ENCODE data around the gene WFDC11. TPM values are rescaled to one million over a fixed set of nuclear protein-coding genes. Genes with fewer than 3 reads are reported as not detected.
"Not testable (repeated sequence)": the region's sequence is repeated elsewhere in the genome, so short reads cannot be mapped to it uniquely, and the experiment has no call there.

Gene WFDC11
- total RNA-seq (2014; rRNA removed; shearing (Covaris generic)) = not detected in 2 replicates
- not detected in 2 replicates for polyA plus RNA-seq (2015; cell fraction: cytosol; rRNA removed)
- not detected in 2 replicates for polyA plus RNA-seq (2015; cell fraction: nucleus; rRNA removed)

DNA sequence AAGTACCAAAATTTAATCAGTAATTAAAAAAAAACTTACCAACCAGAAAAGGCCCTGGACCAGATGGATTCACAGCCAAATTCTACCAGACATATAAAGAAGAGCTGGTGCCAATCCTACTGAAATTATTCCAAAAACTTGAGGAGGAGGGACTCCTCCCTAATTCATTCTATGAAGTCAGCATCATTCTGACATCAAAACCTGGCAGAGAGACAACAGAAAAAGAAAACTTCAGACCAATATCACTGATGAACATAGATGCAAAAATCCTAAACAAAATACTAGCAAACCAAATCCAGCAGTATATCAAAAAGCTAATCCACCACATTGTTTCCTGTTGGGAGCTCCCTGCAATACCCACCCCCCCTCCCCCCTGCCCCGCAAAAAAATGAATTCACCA lies at the start of gene WFDC11:
TSS of gene WFDC11 (minus strand) at position 101 of the 400 bp plus-strand sequence. CDS start 19,639 bp downstream, outside the sequence.
- DNase-seq (ENCODE audit: low read depth) = no peak

DNA sequence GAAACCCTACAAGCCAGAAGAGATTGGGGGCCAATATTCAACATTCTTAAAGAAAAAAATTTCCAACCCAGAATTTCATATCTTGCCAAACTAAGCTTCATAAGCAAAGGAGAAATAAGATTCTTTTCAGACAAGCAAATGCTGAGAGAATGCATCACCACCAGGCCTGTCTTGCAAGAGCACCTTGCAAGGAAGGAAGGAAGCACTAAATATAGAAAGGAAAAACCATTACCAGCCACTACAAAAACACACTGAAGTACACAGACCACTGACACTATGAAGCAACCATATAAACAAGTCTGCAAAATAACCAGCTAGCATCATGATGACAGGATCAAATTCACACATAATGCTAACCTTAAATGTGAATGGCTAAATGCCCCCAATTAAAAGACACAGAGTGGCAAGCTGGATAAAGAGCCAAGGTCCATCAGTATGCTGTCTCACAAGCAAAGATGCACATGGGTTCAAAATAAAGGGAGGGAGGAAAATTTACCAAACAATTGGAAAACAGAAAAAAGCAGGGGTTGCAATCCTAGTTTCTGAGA lies 46.2 kb upstream of the WFDC11 start:
- not testable (repeated sequence) for DNase-seq (ENCODE audit: low read depth)

DNA sequence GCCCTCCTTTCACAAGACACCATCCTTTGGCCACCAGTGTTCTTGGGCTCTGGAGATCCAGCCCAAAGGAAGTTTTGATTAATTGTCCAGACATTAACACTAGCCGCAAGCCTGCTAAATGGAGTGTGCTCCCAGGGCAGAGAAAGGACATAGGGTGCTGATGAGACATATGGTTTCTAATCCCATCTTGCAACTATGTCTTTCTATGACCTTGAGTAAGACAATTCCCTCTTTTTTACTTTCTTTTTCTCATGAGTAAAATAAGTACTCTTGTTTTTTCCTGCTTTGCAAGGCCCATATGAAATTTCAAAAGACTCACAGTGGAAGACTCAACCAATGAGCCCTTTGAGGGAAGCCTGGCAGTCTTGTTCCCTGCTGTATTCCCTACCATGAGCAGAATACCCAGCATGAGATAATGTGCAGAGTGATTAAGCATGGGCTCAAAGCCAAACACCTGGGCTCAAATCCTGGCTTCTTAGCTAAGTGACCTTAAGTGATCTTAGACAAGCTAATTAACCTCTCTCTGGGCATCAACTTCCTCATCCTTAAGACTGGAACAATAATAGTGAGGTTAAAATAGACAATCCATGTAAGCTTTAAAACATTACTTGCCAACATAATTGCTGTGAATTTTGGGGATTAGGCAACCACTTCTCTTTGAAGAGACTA lies 35.1 kb upstream of the WFDC11 start, which contains the start of gene WFDC10B:
TSS of gene WFDC10B (minus strand) at position 51 of the 669 bp plus-strand sequence. CDS start 19,027 bp downstream, outside the sequence.
- no peak for DNase-seq (ENCODE audit: low read depth)

DNA sequence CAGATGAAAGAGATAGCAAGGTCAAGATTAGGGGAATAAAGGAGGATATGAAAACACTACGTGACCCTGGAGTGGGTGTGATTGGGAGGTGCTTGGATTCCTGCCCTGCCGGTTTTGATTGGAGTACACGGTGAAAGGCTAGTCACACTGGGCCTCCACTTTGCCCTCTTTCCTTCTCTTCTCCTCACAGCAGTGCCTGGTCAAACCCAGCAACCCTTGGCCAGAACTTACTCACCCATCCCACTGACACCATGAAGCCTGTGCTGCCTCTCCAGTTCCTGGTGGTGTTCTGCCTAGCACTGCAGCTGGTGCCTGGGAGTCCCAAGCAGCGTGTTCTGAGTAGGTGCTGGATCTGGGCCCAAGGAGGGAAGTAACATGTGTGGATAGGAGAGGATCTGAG lies 31.8 kb upstream of the WFDC11 start, which contains the start of gene WFDC13:
TSS of gene WFDC13 (plus strand) at position 166 of the 400 bp plus-strand sequence. CDS start at position 252, 86 bp downstream.
- DNase-seq (ENCODE audit: low read depth) = no peak

DNA sequence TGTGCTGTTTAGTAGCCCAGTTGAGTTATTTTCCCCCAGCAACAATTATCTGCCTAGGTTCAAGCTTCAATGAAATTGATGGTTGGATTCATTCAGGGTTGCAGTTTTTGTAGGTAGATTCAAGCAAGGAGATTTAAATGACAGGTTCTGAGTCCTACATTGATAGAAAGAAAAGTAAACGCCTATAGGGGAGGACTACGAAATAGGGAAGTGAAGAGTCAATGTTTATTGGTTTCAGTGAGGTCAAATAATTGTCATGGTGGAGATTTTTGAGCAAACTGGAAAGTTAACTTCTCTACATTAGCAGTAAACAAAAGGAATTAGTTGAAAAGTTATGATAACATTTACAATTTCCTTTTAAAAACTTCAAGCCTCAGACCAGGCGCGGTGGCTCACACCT lies 31.1 kb upstream of the WFDC11 start:
- no peak for DNase-seq (ENCODE audit: low read depth)

DNA sequence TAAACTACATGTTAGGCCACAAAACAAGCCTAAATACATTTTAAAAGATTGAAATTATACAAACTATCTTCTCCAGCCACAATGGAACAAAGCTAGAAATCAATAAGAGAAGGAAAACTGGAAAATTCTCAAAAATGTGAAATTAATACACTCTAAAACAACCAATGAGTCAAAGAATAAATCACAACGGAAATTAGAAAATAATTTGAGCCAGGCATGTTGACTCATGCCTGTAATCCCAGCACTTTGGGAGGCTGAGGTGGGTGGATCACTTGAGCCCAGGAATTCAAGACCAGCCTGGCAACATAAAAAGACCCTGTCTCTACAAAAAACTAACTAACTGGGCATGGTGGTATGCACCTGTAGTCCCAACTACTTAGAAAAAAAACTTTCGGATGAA lies 25.5 kb upstream of the WFDC11 start:
- peak; percentile 5 for DNase-seq (ENCODE audit: low read depth)

DNA sequence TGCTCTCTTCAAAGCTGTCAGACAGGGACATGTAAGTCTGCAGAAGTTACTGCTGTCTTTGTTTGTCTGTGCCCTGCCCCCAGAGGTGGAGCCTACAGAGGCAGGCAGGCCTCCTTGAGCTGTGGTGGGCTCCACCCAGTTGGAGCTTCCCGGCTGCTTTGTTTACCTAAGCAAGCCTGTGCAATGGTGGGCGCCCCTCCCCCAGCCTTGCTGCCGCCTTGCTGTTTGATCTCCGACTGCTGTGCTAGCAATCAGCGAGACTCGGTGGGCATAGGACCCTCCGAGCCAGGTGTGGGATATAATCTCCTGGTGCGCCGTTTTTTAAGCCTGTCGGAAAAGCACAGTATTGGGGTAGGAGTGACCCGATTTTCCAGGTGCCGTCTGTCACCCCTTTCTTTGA lies 23.3 kb upstream of the WFDC11 start:
- not testable (repeated sequence) for DNase-seq (ENCODE audit: low read depth)

DNA sequence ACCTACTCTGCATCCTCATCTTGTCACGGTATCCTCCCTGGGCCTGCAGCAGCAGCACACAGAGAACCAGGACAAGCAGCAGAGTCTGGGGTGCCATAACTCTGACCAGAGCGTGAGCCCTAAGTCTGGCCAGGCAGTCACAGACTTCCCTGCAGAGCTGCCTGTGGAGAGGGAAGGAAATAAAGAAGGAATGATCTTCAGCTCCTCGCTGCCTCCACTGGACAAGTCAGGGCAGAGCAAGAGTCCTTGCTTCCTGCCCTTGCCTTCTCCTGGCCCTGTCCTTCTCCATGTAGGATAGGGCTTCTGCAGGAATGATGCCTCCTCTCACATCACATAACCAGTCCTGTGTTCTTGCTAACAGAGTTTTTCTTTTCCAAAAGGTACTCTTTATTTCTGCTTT lies 15.9 kb upstream of the WFDC11 start:
- DNase-seq (ENCODE audit: low read depth) = peak; percentile 39

DNA sequence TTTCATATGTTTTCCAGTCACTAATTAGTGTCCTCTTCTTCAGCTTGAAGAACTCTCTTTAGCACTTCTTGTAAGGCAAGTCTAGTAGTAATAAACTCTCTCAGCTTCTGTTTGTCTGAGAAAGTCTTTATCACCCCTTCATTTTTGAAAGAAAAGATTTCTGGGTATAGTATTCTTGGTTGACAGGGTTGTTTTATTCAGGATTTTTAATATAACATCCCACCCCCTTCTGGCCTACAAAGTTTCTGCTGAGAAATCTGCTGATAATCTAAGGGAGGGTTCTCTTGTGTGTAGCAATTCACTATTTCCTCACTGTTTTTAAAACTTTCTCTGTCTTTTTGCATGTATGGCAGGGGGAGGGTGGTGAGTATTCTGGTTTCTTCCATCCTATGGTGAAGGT lies 9.6 kb upstream of the WFDC11 start:
- DNase-seq (ENCODE audit: low read depth) = no peak

DNA sequence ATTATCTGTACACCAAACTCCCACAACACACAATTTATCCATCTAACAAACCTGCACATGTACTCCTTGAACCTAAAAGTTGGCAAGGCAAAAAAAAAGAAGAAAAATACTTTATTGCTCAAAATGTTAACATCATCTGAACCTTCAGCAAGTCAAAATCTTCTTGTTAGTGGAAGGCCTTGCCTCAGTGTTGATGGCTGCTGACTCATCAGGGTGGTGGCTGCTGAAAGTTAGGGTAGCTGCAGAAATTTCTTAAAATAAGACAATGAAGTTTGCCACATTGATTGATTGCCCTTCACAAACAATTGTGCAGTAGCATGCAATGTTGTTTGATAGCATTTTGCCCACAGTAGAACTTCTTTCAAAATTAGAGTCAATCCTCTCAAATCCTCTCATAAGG lies 2.7 kb upstream of the WFDC11 start:
- no peak for DNase-seq (ENCODE audit: low read depth)

DNA sequence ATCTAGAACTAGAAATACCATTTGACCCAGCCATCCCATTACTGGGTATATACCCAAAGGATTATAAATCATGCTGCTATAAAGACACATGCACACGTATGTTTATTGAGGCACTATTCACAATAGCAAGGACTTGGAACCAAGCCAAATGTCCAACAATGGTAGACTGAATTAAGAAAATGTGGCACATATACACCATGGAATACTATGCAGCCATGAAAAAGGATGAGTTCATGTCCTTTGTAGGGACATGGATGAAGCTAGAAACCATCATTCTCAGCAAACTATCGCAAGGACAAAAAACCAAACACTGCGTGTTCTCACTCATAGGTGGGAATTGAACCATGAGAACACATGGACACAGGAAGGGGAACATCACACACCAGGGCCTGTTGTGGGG lies 13.0 kb downstream of the WFDC11 start:
- not testable (repeated sequence) for DNase-seq (ENCODE audit: low read depth)

DNA sequence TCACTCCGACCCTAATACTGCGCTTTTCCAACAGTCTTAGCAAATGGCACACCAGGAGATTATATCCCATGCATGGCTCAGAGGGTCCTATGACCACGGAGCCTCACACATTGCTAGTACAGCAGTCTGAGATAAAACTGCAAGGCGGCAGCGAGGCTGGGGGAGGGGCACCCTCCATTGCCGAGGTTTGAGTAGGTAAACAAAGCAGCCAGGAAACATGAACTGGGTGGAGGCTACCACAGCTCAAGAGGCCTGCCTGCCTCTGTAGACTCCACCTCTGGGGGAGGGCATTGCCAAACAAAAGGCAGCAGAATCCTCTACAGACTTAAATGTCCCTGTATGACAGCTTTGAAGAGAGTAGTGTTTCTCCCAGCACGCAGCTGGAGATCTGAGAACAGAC lies 18.3 kb downstream of the WFDC11 start:
- DNase-seq (ENCODE audit: low read depth) = not testable (repeated sequence)

DNA sequence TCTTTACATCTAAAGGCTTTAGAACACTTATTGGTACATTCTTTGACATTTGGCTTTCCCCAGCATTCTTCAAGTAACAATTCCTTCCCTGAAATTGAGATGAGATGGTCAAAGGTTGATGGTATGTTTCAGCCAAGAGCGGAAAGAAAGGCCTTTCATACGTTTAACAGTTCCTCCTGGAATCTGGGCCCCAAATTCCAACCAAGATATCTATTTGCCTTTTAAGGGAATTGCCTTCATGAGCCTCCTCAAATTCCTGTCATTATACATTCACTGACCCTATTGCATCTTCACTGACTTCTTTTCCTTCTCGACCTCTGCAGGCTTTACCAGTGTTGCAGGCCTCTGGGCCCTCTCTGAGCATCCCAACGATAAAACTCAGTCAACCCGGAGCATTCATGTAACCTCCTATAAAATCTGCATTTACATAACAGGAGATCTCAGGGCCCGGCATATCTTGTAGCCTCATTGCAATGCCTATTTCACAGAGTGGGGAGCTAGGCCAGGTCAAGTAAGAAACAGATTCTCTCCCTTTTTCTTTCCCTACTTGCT lies 20.7 kb downstream of the WFDC11 start:
- no peak for DNase-seq (ENCODE audit: low read depth)

DNA sequence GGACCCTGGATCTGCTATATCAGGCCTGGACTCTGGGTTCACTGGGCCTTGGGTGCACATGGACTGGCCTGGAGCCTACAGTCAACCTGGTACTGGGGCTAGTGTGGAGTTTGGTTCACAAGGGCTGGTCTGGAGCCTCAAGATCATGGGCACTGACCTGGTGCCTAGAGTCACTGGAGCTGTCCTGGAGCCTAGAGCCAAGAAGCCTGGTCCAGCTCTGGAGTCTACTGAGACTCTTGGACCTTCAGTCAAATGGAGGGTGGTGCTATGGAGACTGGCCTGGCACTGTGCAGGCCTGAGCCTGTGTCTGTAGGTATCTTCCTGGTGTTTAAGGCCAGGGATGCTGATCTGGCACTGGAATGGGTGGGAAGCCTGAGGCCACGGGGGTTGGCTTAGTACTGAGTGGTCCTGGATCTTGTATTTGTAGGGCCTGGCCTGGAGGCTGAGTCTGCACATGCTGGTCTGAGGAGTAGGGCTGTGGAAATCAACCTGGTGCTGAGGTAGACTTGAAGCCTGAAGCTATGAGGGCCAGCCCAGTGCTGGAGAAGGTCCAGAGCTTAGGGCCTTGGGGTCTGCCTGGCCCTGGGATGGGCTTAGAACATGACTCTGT lies 22.5 kb downstream of the WFDC11 start:
- DNase-seq (ENCODE audit: low read depth) = no peak

DNA sequence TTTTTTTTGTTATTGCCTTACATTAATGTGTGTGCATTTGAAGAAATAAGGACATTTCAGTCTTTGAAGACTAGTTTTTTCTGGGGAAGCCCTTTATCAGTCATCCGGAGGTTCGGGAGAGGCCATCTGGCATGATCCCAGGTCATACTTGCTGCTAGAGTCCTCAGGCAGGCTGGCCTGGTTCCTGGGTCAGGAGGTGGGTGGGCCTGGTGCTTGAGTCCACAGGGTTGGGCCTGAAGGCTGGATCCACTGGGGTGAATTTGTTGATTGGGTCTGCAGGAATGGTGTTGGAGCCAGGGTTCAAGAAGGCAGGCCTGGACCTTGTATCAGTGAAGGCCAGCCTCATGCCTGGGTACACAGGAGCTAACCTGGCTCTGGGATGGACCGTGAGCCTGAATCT lies 23.2 kb downstream of the WFDC11 start:
- DNase-seq (ENCODE audit: low read depth) = no peak

DNA sequence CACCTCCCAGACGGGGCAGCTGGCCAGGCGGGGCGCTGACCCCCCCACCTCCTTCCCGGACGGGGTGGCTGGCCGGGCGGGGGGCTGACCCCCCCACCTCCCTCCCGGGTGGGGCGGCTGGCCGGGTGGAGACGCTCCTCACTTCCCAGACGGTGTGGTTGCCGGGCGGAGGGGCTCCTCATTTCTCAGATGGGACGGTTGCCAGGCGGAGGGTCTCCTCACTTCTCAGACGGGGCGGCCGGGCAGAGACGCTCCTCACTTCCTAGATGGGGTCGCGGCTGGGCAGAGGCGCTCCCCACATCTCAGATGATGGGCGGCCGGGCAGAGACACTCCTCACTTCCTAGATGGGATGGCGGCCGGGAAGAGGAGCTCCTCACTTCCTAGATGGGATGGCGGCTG lies 24.2 kb downstream of the WFDC11 start:
- DNase-seq (ENCODE audit: low read depth) = not testable (repeated sequence)

DNA sequence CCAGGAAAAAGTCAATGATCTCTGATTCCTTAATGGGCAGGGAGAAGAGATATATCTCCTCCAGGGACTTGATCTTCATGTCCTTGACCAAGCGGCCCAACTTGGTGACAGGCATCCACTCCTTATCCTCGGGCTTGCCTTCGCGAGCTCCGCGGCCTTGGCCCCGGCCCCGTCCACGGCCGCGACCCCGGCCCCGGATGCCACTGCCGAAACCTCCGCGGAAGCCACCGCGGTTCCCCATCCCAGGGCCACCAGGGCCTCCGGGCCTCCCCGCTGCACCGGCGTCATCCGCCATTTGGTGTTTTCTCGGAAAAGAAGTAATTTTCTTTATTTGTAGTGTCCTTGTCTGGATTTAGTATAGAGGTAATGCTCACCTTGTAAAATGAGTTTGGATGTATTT lies 29.0 kb downstream of the WFDC11 start:
- DNase-seq (ENCODE audit: low read depth) = not testable (repeated sequence)

DNA sequence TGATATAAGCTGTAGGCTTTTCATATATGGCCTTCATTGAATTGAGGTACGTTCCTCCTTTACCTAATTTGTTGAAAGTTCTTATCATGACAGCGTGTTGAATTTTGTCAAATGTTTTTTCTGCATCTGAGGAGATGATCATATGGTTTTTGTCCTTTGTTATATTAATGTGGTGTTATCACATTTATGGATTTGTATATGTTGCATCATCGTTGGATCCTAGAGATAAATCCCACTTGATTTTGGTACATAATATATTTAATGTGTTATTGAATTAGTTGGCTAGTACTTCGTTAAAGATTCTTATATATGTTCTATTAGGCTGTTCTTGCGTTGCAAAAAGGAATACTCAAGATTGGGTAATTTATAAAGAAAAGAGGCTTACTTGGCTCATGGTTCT lies 30.4 kb downstream of the WFDC11 start:
- DNase-seq (ENCODE audit: low read depth) = no peak

DNA sequence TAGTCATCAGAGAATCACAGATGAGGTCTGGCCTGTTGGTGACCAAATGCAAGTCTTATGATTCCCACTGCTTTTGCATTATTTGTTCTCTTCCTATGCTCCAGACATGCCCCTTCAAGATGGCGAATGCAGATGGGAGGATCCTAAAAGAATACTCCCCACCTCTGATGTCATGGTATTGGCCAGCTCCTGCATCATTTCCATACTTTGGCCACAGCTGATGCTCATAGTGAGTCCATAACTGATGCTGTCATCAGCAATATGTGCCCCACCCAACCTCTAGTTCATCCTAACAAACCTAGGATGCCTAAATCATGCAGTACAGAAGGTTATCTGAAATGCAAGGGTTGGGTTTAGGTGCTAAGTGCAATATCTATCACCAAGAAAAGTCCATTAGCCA lies 33.5 kb downstream of the WFDC11 start:
- DNase-seq (ENCODE audit: low read depth) = no peak

DNA sequence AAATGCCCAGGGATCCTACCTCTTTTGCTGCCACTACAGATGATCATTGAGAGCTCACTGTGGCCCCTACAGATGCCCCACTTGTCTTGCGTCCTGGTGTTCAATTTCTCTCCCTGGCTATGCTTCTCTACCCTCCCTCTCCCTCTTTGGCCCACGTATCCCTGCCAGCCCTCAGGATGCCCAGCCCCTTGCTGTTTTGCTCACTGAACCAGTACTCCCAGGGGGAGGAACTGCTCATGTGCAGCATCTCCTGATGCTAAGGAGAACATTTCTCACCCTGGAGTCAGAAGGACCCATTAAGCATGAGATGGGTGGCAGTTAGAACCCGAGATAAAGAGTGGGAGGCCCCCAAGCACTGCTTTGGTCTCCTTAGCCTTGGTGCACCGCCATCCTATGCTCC lies 38.9 kb downstream of the WFDC11 start, which contains the start of gene WFDC9:
TSS of gene WFDC9 (minus strand) at position 101 of the 400 bp plus-strand sequence. CDS start 21,103 bp downstream, outside the sequence.
- no peak for DNase-seq (ENCODE audit: low read depth)

DNA sequence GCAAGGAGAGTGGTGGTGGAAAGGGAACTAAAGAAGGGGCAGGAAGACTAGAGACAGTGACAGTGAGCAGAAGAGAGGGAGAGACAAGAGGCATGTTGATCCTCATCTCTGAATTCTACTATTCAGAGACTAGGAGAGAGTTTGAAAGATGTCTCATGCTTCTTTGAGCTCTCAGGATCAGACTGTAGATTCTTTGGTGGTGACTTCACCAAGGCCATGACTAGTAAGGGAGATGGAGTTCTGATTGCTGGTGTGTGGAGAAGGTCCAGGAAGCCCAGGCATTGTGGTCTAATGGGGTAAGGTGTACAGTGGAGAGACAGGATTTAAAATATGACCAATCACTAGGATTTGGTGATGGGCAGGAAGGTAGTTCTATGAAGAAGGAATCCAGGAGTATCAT lies 39.7 kb downstream of the WFDC11 start:
- peak; percentile 24 for DNase-seq (ENCODE audit: low read depth)

Data from HT1080 (cell line).